Stimulated activated CD4-positive, alpha-beta T cell treated with anti-CD3 and anti-CD28 coated beads, Interleukin-15, amount 100 ng/mL, for 48 hours (primary cell): ENCODE data around the gene PARVB.

Experiments used
- DNase-seq, 2 donors: peaks; one replicate each; pipeline ENCODE4 v3.0.0-alpha.2; 2020; ENCODE audit warnings: low read depth in 2 of 2

Gene PARVB

DNA sequence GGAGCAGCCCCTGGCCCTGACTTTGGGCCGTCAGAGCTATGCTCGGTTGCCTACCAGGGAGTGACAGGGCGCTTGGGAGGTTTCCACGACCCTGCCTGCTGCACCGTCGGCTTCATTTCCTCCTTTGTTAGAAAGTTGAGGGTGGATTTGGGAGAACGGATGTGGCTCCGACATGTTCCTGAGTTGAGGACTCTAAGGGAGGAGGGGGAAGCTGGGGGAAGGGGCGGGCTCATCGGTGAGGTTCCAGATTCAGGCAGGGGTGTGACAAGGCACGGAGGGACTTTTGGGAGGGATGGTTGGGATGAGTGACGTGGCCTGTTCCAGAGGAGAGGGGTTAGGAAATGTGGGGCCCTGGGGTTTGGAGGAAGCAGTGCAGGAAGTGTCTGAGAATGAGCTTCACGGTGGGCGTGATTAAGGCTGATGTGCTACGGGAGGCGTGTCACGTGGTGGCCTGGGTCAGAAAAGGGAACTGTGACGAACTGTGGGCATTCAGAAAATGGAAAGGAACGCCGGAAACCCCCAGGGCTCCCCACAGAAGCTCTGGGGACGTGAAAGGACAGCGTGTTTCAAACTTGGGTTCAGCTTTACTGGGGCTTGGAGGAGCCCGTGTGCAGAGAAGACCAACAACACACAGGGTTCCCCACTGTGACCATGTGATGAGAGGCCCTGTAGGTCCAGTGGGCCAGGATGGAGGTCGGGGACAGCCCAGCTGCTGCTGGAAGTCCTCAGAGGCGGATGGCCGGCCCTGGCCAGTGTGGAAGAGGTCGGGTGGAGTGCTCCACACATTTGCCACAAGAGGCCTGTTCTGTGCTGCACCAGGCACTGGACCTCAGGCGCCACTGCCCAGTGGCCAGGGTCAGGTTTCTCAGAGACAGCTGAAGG is 2.8 kb downstream of the PARVB start:
- peak; percentile 31 to 67 for DNase-seq

DNA sequence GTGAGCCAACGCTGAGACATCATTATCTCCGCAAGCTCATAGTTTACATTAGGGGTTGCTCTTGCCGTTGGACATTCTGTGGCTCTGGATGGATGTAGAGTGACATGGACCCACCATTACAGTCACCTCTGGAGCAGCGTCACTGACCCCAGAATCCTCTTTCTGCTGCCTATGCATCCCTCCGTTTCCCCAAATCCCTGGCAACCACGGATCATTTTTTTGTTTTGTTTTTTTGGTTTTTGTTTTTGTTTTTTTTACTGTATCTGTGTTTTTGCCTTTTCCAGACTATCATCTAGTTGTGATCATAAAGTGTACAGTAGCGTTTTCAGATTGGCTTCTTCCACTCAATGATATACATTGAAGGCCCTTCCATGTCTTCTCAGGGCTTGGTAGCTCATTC is 4.0 kb downstream of the PARVB start:
- DNase-seq, result no peak

DNA sequence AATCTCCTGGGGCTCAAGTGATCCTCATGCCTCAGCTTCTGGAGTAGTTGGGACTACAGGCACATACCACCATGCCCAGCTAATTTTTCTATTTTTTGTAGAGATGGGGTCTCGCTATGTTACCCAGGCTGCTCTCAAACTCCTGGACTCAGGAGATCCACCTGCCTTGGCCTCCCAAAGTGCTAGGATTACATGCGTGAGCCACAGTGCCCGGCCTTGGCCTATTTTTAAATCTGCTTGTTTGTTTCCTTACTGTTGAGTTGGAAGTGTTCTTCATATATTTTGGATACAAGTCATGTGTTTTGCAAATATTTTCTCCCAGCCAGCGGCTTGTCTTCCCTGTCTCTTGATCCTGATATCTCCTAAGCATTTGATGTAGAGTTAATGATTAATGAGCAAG is 5.0 kb downstream of the PARVB start:
- DNase-seq, result no peak

DNA sequence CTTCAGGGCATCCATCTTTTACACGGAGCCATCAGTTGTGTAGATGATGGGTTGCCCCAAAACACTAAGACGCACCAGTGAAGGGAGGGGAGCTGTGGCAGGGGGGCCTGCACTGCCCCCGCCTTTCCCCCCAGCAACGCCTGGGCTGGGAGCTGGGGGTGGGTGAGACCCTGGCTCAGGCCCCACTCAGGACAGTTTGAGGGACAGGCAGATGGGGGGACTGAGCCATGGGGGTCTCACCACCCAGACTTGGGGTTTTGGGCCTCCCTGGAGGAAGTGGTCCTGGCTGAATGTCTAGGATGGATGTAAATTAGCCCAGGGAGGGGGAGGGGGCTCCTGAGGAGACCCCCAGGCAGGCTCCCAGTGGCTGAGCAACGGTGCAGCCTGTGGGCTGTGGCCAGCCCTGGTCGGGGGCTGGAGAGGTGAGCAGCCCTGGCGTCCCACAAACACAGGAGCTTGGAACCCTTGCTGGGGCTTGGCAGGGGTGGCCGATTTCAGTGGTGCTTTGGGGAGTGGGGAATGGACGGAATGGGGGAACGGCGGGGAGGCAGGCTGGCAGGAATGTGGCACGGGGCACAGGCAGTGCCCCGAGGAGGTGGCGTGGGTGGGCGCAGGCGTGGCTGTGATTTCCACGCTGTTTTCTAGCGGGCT is 6.1 kb downstream of the PARVB start:
- no peak for DNase-seq

DNA sequence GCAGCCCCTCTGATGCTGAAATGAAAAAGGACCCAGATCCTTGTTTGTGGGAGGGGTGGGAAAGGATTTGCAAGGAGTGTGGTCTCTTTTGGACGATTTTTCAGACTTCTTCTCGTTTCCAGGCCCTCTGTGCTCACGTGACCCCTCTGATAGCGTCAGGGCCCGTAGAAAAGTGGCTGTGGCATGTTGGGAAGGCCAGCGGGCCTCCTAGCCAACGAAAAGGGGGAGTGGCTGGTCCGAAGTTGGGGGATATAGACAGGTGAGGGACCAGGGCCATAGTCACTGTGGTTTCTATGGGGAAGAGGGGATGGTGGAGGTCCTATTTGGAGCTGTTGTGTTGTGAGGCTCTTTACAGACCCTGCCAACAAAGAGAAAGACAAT is 6.6 kb downstream of the PARVB start:
- DNase-seq, result no peak

DNA sequence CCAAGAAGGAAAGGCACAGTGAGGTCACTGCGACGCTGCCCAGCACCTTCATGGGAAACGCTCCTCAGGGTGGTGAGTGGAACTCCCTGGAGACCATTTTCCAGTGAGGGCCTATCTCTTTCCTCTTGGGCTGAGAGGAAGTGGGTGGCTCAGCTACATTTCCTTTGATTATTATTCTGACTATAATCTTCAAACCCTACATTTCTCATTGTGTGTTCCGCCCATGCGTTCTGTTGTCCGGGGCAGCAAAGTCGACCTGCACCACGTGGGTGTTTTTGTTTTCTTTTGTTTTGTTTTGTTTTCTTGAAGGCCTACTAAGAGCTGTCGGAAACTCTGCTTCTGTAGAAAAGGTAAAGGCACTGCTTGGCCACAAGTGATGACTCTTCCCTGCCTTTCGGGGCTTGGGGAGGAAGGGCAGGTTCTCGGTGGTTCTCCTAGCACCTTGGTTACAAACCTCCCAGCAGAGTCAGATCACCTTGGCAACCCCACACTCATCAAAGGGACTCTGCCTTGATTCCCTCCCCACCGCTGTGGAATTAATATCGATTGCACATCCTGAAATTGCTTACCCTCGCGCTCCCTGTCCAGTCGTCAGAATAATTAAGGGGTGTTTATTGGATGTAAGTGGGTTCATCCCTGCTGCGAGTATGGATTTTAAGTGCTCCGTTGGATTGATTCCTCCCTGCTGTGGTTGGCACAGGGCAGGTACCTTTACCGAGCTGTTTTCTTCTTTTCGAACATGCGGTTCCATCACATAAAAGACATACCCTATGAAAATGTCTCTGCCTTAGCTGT is 7.3 kb downstream of the PARVB start:
- no peak for DNase-seq

DNA sequence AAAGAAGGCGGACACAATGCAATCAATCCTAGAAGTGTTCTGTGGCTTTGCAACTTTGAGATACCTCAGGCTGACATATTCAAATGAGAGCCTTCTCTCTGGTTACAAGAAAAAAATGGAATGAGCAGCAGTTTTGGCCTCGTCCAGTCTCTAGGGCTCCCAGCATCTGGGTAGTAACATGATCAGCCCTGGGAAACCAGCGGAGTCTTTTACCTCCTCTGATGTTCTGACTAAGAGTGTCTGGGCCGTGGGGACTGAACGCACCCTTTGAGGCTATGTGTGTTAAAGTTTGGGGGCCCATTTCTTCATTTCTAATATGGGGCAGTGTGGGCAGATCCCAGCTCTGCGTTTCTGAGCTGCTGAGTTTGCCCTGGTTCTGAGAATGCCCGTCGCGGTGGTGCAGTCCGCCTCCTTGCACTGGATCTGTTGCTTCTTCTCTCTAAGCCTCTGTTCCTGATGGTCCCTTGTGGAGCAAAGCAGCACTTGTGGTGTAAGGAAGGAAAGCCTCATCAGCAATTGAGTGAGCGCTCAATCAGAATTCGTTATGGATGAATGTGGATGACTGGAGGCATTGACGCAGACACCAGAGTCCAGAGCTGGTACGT is 8.1 kb downstream of the PARVB start:
- no peak for DNase-seq

DNA sequence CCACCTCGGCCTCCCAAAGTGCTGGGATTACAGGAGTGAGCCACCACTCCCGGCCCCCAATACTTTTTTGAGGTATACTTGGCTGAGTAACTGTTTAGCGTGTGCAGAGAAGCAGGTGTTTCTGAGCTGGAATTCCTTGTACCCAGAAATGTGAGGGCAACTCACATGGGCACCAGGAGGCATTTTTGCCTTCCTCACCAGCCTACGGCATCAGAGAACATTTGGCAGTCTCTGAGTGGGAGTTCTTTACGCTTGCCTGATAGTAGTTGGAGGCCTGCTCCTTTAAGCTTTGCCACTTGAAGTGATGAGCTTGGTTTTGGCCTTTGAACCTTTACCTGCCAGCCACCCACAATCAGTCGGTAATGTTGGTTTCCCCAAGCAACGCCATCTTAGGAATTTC is 9.2 kb downstream of the PARVB start:
- DNase-seq, result no peak

DNA sequence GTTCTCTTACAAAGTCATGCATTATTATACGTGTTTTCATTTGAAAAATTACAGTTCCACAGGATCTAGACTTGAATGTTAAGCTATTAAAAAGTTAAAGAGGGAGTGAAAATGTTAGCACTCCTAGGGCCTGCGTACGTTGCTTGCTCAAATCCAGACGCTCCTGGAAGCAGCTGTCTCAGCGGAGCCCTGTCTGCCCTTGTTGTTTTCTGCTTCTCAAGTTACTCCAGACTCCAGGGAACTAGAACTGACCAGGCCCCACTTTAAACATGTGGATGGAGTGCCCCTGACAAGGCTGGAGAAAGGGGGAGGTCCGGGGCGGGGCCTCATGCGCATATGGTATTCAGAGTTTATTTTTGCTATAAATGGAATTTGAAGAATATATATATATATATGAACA is 9.6 kb downstream of the PARVB start:
- DNase-seq, result no peak

DNA sequence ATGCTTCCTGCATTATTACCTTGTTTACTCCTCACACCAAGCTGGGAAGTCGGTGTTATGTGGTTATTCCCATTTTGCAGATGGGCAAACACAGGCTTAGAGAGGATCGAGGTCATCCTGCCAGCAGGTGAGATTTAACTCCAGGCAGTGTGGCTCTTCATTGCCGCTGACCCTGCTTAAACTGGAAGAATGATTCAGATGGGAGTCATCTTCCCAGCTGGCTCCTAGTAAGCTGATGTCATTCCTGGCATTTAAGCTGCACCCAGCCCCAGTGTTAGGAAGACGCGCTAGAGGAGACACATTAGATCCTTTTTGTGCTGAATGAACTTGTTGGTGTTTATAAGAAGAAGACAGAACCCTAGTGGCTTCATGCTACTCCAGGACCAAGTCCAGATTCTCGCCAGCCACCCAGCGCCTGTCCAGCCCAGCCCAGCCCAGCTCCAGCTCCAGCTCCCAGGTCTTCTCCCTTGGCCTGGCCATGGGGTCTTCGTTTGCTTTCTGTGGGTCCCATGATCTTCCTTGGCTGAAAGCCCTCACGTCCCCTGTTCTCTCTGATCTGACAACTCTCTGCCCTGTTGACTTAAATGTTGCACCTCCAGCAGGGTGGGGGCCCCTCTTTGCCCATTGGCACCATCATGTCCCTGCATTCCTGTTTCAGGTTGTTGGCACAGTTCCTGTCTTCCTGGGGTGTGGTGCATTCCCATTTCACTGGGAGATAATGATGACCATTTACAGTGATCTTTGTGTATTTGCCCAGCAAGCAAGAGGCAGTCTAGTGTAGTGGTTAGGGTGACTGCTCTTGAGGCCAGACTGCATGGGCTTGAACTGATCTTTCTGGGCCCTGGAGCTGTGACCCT is 13.6 kb downstream of the PARVB start:
- DNase-seq, result no peak

DNA sequence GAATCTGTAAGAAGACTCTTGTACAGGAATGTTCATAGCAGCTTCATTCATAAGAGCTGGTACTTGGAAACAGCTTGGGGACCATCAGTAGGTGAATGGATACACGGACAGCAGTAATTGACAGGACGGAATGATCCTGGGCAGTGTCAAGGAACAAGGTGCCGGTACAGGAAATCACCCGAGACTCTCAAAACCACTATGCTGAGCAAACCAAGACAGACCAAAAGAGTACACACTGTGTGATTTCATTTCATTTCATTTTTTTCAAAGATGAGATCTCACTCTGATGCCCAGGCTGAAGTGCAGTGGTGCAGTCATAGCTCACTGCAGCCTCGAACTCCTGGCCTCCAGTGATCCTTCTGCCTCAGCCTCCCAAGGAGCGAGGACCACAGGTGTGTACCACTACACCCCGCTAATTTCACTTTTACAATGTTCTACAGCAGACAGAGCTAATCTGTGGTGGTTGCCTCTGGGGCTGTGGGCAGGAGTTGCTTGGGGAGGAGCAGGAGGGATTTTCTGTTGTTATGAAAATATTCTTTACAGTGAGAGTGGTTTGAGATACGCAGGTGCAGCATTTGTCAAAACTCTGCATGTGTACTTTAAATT is 15.6 kb downstream of the PARVB start:
- DNase-seq, result no peak

DNA sequence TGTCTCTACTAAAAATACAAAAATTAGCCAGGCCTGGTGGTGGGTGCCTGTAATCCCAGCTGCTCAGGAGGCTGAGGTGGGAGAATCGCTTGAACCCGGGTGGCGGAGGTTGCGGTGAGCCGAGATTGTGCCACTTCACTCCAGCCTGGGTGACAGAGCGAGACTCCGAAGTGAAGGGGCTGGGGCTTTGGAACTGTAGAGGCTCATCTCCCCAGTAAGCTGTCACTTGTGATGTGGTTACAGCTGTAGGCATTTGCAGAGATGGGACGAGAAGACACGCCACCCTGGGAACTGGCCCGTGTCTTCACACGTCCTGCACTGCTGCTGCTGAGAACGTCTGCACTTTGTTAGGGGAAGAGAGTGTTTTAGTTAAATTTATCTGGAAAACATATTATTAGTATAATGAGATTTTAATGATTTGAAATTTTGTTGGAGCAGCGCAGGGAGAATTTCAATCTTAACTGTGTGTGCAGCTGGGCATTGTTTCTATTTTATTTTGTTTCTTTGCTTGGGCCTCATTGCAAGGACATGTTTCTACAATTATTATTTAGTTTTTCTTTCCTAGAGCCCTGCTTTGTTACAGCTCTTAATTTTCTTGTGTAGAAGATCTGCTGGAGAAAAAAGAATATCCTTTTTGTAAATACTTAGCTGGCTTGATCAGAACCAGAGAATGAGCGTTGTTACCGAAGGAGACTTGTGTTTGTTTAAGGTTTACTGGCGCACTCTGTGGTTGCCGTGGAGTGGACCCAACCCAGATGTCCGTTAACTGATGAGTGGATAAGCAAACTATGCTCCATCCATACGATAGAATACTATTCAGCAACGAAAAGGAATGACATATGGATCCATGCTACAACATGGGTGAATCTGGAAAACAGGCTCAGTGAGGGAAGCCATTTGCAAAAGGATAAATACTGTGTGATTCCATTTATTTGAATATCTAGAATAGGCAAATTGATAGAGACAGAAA is 18.4 kb downstream of the PARVB start:
- no peak for DNase-seq

DNA sequence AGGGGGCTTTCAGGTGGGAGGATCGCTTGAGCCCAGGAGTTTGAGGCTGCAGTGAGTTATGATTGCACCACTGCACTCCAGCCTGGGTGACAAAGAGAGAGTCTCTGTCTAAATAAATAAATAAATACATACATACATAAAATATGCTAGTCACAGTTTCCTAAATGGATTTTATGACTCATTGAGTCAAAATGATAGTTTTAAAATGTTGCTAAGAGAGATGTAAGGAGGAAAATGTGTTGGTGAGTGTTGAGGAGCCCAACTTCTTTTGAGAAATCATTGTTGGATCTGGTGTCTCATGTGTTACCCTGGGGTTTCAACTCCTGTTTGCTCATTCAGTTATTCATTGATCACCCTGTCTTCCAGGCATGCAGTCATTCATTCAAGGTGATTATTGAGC is 21.0 kb downstream of the PARVB start:
- DNase-seq, result no peak

DNA sequence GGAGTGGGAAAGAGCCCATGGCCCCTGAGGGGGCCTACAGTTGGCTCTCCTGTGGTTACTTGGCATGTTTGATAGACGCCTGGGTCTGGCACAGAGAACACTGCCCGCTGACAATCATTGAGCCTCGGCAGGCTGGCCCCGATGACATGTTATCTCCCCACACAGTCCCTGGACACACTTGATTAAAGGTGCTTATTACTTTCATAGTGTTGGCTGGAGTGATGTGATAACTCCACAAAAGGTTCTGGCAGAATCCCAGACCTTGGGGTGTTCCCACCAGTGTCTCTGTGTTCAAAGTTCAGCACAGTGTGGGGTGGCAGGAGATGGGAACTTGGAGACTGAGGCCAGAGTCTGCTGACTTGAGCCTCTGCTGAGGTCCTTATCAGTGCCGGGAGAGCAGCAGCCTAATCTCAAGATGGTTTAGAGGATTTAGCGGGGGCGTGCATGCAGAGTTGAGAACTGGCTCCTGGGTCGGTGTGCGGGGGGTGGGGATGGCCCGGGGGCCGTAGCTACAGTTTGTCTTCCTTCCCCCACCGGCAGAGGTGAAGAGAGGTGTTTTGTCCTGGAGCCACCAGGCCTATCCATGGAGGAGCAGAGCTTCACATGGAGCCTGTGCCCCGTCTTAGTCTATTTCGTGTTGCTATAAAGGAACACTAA is 22.5 kb downstream of the PARVB start:
- DNase-seq, result no peak

DNA sequence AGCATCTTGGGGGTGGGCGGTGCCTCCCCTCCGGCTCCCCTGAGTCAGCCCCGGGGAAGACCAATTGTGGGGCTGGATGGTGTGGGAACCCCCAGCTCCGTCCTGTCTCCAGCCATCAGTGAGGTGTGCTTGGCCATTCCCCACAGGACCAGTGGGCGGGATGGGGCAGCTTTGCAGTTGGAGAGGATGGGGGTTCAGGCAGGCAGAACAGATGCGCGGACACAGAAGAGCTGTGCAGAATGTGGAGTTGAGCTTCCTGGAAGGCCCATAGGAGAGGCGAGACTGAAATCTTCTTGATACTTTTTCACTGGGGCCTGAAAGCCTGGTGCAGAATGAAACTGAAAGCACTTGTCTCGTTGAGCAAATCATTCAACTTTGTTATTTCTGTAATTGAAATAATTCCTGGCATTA is 23.8 kb downstream of the PARVB start:
- no peak for DNase-seq

DNA sequence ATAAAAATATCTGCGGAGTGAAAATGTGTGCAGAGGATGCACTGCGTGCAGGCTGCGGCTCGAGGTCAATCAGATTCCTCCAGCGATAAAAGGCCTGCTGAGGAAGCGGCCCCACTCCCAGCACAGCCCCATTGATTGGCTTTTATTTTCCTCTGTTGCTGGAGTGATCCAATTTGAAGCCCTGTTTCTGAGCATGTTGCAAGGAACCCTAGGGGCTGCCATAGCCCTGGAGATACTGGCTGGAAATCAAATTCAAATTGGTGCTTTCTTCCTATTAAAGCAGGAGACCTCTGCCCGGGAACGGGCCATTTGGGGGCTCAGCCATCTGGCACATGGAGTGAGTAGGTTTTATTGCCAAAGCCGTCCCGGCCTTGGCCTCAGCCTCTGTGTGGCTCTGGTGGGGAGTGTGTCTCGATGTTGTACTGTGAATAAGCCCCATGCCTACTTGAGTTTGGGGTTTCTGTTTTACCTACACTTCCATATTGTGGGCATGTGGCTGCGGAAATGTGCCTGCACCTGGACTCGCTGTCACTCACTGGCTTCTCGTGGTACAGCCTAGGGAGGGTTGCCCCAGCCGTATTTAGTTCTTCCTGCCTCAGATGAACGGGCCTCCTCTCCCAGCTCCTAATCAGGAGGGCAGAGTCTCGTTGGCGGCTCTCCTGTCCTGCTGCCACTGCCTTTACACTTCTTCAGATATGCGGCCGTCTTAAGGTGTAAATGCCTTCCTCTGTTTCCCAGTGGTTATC is 25.6 kb downstream of the PARVB start:
- DNase-seq, result no peak

DNA sequence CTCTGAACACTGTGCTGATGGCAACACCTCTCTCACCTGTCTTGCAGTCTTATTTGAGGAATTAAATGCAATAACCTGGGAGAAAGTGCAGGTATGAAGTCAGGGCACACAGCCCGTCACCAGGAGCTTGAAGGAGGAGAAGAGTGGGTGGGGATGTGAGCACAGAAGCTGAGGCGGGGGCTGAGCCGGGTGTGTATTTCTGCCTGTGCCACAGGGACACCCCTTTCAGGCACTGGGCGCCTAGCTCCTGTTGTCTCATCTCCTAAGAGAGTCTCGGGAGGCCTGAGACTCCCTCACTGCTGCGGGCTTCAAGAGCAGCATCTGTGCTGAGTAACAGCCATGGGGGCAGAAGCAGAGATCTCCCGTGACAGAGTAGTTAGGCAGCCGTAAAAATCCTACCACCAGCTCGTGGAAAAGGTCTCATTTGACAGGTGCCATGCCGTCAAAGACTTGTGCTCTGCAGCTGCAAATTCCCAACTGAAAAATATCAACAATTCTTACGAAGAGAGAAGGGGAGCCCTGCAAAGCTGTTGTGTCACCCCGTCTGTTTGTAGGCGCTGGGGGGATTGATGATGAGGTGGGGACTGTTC is 26.8 kb downstream of the PARVB start:
- no peak for DNase-seq

DNA sequence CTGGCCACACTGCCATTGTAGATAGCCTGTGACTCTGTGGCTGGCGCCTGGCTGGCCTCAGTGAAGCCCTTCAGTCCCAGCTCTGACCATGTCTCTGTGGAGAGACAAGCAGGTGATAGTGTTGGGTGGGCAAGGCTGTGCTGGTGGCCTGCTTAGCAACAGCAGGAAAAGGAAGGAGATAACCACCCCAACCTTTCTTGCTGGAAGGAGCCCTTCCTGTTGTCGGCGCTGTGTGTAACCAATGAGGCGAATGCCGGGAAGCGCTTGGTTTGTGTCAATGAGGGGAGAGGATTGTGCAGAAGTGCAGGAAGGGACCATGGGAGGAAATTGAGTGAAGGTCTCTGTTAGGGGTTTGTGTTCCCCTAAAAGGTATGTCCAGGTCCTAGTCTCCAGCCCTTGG is 27.3 kb downstream of the PARVB start:
- no peak for DNase-seq
